Activated T-helper 1 cell treated with anti-CD3 and anti-CD28 coated beads, Interleukin-2, amount 50 U/mL, for 16 hours (primary cell): Measurements from ENCODE around the gene NAALADL2.
"Not testable (repeated sequence)": the region's sequence is repeated elsewhere in the genome, so short reads cannot be mapped to it uniquely, and the experiment has no call there.

Source experiments
- DNase-seq, 2 donors: peaks; one replicate each; pipeline ENCODE4 v3.0.0-alpha.2; 2020; ENCODE audit warnings: low read depth in 1 of 2, low spot score in 1 of 2

The NAALADL2 gene

DNA sequence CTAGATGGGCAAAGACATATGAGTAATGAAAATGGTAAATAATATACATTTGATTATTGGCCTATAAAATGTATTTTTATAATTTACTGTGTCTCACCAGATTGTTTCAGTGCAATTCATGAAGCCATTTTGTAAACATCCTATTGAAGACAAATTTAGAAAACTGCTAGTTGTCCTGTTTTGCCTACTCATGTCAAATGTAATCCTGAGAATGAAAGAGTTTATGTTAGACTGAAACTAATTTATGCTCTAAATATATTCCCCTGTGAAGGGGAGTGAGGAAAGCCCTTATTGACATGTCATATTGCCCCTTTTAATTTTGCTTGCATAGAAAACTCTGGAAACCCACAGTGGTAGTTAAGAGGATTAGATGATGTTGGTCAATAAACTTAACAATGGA lies 610.0 kb downstream of the NAALADL2 start:
- DNase-seq = no peak

DNA sequence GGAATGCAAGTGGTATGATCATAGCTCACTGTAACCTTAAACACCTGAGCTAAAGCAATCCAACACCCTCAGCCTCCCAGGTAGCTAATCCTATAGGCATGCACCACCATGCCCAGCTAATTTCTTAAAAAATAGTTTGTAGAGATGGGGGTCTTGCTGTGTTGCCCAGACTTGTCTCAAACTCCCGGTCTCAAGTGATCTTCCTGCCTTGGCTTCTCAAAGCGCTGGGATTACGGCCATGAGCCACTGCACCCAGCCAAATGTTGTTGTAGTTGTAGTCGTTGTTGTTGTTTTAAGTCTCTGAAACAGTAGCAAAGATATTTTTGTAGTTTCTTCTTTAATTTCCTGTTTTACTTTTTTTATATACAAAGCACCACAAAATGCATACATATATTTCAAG lies 616.6 kb downstream of the NAALADL2 start:
- no peak for DNase-seq

DNA sequence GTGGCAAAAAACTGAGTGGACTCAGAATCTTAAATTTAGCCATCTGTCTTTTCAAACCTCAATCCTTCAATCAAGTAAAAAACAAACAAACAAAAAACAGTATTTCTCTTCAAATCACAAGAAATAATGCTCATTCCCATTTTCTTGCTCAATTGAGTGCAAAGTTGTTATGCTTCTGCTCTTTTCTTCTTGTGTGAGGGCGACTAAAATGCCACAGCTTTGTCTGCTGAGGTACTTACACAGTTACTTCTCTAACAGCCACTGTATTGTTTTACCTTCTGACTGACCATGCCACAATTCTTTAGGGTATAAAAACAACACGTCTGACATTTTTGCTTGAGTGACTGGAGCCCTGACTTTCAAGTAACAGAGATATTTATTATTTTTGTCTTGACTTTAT lies 617.4 kb downstream of the NAALADL2 start:
- no peak for DNase-seq

DNA sequence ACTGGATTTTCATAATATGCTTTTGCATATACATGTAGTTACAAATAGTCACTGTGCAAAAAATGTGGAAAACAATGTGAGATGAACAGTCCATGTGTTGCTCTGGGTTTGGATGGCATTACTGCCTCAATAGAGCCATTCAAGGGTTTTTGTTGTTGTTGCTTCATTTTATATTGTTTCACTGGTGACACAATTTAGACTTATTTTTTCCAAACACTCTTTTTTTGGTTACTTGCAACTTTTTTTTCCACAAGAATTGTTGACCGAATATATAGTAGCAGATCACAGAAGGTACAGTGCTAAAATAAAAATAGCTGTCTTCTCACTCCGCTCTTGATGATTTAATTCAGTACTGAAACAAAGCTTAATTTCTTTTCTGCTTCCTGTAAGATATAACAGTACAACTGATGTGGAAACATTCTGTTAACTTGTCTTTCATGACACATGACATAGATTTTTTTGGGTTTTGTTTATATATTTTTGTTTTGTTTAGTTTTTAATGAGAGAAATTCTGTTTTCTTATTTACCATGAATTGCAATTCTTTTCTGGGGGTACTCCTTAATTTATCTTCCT lies 618.6 kb downstream of the NAALADL2 start:
- no peak for DNase-seq

DNA sequence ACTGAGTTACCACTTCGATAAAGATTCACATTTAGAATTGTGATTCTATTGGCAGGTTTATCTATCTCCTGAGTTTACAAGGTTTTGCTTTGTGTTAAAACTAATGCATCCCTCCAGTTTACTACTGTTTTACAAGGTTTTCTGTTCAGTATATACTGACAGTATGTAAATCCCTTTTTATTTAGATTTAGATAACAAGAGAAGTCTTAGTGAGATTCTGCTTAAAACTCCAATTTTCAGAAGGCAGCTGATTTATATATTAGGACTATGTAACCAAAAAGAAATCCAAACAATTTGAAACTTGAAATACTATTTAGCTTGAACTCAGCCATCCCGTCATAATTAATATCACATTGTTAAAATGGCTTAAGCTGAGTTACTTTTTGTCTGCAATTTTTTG lies 619.2 kb downstream of the NAALADL2 start:
- DNase-seq = no peak

DNA sequence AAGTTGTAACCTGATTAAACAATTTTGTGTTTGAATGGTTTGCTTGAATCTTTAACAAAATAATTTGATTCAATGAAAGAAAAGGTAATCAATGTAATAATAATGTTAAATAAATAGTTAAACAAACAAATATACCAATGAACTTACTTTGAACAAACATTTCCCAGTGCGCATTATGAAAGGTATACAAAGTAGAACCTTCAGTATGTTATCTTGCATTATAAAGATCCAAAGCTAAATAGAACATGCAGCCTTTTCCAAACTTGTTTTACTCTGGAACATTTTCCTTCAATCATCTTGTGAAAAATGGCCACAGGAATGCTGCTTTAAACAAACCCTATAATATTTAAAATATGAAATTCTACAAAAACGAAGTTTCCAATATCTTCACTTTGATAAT lies 620.0 kb downstream of the NAALADL2 start:
- DNase-seq = no peak

DNA sequence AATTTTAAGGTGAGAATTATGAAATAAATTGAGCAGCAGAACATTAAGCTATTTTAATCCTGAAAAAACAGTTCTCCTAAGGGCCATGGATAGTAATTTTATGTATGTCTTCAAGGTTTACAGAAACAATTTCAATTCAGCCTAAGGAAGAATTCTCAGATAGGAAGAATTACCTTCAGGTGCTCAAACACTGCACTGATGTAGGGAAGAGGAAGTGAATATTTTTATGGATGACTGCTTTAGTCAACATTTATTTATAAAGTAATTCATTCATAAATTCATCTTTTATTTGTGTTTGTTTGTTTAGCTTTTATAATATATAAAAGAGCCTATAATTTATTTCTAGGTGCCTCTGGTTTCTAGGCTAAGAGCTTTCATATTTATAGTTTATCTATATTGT lies 620.7 kb downstream of the NAALADL2 start:
- no peak for DNase-seq

DNA sequence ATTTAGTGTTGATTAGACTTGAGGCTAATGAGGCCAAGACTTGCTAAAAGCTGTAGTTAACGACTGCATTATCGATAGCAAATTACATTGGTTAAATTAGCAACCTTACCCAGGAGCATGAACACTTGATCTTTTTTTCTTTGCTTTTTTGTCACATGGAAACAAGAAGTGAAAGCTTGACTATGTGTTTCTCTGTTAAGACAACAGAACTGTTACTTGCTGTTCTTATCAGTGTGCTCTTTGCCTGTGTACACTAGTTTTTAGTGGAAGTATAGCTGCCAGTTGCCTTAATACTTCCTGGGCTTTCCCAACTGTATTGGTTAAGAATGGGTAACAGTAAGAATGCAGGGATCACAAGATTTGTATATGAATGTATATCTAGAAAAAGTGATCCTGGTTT lies 625.5 kb downstream of the NAALADL2 start:
- DNase-seq = no peak

DNA sequence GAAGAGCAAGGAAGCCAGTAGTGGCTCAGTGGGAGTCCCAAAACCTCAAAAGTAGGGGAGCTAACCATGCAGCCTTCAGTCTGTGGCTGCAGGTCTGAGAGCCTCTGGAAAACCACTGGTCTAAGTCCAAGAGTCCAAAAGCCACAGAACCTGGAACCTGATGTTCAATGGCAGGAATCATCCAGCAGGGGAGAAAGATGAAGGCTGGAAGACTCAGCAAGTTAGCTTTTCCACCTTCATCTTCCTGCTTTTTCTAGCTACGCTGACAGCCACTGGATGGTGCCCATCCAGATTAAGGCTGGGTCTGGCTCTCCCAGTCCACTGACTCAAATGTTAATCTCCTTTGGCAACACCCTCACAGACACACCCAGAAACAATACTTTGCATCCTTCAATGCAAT lies 626.3 kb downstream of the NAALADL2 start:
- no peak for DNase-seq

DNA sequence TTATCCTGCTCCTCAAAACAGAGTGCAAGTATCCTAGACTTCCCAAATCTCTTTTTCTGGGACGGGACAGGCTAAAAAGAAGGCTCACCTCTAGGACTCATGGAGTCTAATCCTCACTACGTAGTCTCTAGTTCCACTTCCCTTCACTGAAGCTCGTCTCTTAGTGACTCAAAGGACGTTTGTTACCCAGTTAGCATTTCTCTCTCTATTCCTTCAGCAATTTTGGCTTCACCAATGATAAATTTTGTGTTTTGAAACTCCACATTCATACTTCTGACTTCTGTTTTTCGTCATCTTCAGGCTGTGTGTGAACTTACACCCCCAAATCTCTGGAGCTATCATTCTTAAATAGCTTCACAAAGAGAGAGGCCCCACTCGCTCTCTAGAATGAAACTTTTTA lies 627.1 kb downstream of the NAALADL2 start:
- no peak for DNase-seq

DNA sequence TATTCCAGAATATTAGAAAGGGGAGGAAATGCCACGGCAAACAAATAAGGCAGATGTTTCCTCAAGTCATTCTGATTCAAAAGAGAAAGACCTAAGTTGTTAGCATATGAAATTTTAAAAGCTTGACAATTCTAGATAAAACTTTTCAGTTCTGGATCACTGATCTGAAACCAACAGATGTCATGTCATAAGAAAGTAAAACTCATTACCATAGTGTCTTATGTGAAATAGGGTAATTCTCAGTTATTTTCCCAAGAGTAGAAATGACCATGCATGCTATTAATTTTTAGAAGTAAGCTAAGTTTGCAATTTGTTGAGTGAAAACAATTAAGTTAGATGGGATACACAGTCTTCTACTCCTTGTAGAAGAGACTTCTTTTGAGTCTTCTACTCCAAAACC lies 630.3 kb downstream of the NAALADL2 start:
- no peak for DNase-seq

DNA sequence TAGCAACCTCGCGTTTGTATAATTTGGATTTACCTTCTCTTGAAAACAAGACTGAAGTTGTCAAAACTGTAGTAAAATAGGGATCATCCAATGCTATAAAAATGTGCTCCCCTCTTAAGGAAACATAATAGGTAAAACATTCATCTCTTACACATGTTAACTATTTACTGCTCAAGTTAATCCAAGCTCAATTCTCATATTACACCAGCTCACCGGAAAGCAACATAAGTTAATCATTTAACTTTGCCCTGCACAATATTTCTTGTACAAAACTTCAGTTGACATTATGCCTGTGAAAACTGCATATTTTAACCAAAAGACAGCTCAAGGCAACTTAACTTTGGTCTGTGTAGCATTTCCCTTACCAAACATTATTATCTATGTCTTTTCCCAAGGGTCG lies 634.2 kb downstream of the NAALADL2 start:
- DNase-seq = no peak

DNA sequence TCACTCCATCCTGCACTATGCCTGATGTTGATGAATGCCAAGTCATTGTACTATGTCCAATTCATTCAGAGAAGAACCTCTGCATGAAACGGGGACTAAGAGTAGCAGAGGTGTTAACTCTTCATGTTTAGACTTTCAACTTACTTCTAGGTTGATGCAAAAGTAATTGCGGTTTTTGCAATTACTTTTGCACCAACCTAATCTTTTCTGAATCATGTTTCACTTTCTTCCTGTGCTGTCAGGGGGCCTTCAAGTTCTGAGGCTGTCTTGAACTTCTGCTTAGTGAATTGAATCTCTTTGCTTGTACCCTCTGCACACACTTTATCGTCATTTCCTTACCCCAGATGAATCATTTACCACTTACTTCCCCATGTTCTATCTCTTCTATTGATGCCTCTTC lies 636.2 kb downstream of the NAALADL2 start:
- no peak for DNase-seq

DNA sequence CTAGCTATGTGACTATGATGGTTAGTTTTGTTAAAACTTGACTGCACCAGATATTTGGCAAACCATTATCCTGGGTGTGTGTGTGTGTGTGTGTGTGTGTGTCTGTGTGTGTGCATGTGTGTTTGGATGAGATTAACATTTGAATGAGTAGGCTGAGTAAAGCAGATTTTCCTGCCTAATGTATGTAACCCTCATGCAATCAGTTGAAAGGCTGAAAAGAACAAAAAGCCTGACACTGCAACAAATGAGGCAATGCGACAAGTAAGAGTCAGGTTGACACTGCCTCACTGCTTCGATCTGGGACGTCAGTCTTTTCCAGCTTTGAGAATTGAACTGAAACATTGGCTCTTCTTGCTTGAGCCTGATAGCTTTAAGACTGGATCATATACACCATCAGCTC lies 643.0 kb downstream of the NAALADL2 start:
- no peak for DNase-seq

DNA sequence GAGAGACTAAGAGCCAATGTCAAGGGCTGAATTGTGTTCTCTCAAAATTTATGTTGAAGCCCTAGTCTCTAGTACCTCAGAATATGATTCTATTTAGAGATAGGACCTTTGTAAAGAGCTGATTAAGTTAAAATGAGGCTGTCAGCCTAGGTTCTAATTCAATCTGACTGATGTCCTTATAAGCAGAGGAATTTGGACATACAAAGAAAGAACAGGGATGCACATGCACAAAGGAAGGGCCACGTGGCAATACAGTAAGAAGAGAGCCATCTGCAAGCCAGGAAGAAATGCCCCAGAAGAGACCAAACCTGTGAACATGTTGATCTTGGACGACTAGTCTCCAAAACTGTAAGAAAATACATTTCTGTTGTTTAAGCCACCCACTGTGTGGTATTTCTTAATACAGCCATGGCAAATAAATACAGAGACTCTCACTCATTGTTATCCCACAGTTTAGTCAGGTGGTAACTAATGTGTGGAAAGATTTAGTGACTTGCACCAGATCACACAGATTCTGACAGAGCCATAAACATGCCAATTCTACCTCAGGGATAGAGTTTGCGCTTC lies 652.2 kb downstream of the NAALADL2 start:
- no peak for DNase-seq

DNA sequence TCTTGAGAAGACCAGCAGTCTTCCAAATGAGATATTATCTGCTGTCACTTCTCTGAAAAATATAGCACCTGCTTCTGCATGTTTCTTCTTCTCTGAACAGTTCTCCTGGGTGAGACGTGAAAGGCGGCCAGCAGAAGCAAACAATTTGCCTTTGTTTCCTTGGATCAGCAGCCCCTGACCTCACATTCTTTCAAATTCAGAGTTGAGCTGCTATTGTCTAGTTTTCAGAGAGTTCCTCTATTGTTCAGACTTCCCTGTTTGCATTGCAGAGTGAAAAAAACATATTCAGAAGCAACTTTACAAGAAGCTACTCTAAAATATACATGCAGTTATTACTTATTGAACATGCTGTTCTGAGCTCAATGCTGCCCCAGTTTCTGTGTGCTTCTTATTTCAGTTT lies 653.6 kb downstream of the NAALADL2 start:
- DNase-seq = no peak

DNA sequence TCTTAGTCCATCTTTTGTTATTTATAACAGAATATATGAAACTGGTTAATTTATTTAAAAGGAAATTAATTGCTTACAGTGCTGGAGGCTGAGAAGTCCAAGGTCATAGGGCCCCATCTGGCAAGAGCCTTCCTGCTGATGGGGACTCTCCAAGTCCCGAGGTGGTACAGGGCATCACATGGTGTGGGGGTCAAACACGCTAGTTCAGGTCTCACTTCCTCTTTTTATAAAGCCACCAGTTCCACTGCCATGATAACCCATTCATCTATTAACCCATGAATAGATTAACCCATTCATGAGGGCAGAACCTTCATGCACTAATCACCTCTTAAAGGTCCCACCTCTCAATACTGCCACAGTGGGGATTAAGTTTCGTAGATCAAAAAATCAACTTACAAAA lies 659.3 kb downstream of the NAALADL2 start:
- DNase-seq = no peak

DNA sequence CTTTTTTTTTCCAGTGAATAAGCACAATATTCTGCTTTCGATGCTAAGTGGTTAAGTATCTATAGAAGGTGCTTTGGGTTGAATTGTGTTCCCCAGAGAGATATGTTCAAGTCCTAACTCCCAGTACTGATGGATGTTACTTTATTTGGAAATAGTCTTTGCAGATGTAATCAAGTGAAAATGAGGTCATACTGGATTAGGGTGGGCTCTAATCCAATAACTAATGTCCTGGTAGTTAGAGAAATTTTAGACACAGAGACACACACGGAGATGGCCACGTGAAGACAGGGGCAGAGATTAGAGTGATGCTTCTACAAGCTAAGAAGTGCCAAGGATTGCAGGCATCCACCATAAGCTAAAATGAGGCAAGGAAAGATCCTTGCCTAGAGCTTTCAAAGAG lies 662.3 kb downstream of the NAALADL2 start:
- DNase-seq = no peak

DNA sequence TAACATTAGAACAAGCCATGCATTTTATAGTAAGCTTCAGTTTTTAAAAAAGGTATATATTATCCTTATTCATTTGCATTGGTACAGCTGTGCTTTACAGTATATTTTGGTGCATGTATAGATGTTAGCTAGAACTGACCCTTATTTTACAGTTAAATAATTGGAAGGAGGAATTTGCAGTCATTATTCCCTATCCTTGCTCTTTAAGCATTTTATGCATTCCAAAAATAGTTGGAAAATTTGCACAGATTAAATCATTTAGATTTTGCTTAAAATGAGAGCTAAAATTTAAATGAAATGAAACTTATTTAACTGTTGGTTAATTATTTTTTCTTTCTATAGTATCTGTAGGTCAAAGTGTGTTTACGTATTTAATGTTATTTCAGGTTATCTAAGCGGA lies 667.1 kb downstream of the NAALADL2 start:
- no peak for DNase-seq

DNA sequence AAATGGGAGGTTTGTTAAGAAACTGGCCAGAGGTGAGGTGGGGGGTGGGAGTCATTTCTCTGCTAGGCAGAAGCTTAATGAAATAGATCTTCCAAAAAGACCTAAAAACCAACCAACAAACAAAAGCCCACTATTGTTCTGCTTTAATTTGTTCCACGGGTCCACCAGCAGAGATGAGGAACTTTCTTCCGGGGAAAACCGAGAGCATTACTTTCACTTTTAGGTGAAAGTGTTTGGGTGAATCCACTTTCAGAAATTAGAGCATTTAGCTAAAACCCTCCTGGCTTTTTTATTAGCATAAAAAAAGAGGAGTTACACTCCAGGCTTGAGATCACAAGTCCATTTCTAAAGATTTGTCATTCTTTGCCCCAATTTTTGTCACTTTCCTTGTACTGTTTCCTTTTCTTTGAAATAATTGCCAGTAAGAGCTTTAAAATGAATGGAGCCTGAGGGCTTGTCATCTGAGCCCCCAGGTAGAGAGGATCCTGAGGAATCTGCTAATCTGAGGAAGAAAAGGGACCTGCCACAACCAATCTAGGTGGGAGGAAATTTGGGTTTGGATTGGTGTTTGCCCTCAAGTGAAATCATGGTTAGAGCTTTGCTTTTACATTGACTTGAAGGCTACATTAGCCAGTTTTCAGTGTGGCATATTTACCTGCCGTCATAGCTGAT lies 667.6 kb downstream of the NAALADL2 start:
- DNase-seq = no peak

DNA sequence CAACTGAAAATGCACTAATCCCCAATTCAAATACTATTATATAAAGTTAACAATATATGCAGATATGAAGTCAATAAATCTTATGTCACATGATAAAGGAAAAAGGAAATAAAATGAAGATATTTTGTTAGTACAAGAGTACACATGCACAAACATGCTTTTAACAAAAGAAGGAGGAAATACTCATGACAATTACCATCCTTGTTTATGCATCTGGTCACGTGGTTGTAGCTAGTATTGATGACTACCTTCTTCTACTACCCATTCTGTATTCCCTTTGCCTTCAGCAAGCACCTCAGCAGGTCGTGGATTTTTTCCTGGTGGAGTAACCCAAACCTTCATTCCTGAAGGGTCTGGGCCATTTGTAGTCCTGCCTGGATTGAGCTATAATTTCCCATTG lies 669.6 kb downstream of the NAALADL2 start:
- DNase-seq = not testable (repeated sequence)

DNA sequence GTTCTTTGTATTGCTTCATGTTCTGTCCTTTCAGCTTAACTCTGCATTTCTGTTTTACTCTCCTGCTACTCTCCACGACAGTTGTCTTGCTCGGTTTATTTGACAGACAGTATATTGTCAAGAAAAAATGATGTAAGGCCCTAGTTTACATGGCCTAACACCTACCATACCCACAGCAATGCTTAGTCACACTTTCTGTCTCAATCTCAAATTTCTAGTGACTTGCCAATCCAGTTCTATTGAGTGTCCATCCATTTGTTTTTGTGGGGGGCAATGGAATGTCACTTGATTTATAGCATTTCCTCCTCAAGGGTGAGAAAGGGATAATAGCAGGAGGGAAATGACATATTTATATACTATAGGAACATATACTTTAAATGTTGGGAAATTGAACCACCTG lies 676.2 kb downstream of the NAALADL2 start:
- DNase-seq = no peak

DNA sequence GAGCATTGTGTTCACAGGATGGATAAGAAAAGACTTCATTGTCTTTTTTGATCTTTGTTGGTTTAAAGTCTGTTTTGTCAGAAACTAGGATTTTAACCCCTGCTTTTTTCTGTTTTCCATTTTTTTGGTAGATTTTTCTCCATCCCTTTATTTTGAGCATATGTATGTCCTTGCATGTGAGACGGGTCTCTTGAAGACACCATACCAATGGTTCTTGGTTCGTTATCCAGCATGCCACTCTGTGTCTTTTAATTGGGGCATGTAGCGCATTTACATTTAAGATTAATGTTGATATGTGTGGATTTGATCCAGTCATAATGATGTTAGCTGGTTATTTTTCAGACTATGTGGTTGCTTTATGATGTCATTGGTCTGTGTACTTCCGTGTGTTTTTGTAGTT lies 687.0 kb downstream of the NAALADL2 start:
- no peak for DNase-seq
